Measurements from ENCODE around the gene PMVK. TPM values are rescaled to one million over a fixed set of nuclear protein-coding genes. Genes with fewer than 3 reads are reported as not detected.
"Not testable (repeated sequence)": the region's sequence is repeated elsewhere in the genome, so short reads cannot be mapped to it uniquely, and the experiment has no call there.

Gene PMVK
- total and polyA plus RNA-seq, 2 of the 8 experiments (the other 6 are each of a cell fraction or from before 2014, with no cell fraction given) = 23.8 to 26.5 TPM

- POLR2A ChIA-PET (ENCODE audit: partially characterized antibody) = interaction anchor here (1.2 kb wide), 1 partner anchor 53 kb away, joined by 3 read pairs; the partner anchor contains the start of gene PYGO2
- H4K8ac ChIP-seq (ENCODE audit: extremely low read depth, insufficient read depth, low read length); H3K56ac ChIP-seq (replicated peaks; ENCODE audit: insufficient read length, low read depth, low read length); FAIRE-seq; H4K20me1 ChIP-seq (replicated peaks in 1 of 2; ENCODE audit: control insufficient read depth in 1 of 2, insufficient read depth in 2 of 2, low read length in 2 of 2); H2BK20ac ChIP-seq (ENCODE audit: low read length); H2AFZ ChIP-seq (ENCODE audit: low read length); H3K79me2 ChIP-seq (ENCODE audit: control insufficient read depth in 1 of 2, insufficient read depth in 2 of 2, low read length in 2 of 2); H2BK120ac ChIP-seq (replicated peaks; ENCODE audit: low read depth, low read length); H3K4me1 ChIP-seq (replicated peaks in 1 of 4; ENCODE audit: control insufficient read depth in 3 of 4, insufficient read depth in 4 of 4, low read length in 3 of 4); H3K4ac ChIP-seq (replicated peaks; ENCODE audit: insufficient read length, low read depth, low read length); H3K18ac ChIP-seq (ENCODE audit: extremely low read depth, low read length); H3K4me3 ChIP-seq (ENCODE audit: extremely low read depth in 1 of 4, insufficient read depth in 2 of 4, low read depth in 3 of 4, low read length in 4 of 4); H3K23me2 ChIP-seq (ENCODE audit: low read depth, low read length); DNase-seq (ENCODE audit: low read depth in 1 of 2, low spot score in 2 of 2); H3K14ac ChIP-seq (ENCODE audit: insufficient read length); H2BK15ac ChIP-seq (ENCODE audit: low read length); H3K23ac ChIP-seq (ENCODE audit: insufficient read length); H3K36me3 ChIP-seq (ENCODE audit: control insufficient read depth in 2 of 4, insufficient read depth in 4 of 4, low read length in 3 of 4); H3K9ac ChIP-seq (replicated peaks in 1 of 4; ENCODE audit: extremely low read depth in 1 of 4, low read depth in 3 of 4, low read length in 3 of 4); H3K79me1 ChIP-seq (ENCODE audit: low read depth, low read length); H2AK5ac ChIP-seq (ENCODE audit: low read depth, low read length); H3K27me3 ChIP-seq (replicated peaks in 1 of 4; ENCODE audit: control insufficient read depth in 3 of 4, extremely low read depth in 1 of 4, insufficient read depth in 3 of 4, low read length in 3 of 4); H3K4me2 ChIP-seq (ENCODE audit: insufficient read depth in 1 of 2, low read depth in 2 of 2, low read length in 2 of 2); H2BK12ac ChIP-seq (ENCODE audit: low read depth, low read length); H3K27ac ChIP-seq (ENCODE audit: low read depth, low read length); H2BK5ac ChIP-seq (ENCODE audit: low read depth, low read length); H4K91ac ChIP-seq (replicated peaks; ENCODE audit: insufficient read length, low read length); H4K5ac ChIP-seq (ENCODE audit: insufficient read length, low read depth, low read length): not testable (repeated sequence)
- 87% methylated on average over 3 of the region's 3 CpGs; no CpG with 5 or more reads in 1 of the 2 experiments for WGBS, 2 experiments (ENCODE audit: extremely low coverage in 1 of 2, insufficient coverage in 1 of 2, insufficient read length in 1 of 2, insufficient replicate concordance in 2 of 2, low coverage in 1 of 2, low lambda C conversion rate in 2 of 2, missing lambda C conversion rate in 1 of 2)
- CTCF ChIA-PET (ENCODE audit: partially characterized antibody) = interaction anchor here (1.1 to 1.6 kb wide), 4 partner anchors 12 to 148 kb away, joined by 3 to 4 read pairs (median 3); partner anchors contain the start of gene PMVK
- peaks cover 9 to 14% of the 10 kb centered on the region in 2 experiments; a peak in 3 of 4 replicates for H3K9me3 ChIP-seq (ENCODE audit: insufficient read depth in 2 of 2, low read depth in 1 of 2, low read length in 1 of 2)
These were observed 28.4 kb downstream of the PMVK start for GRCh38 chr1:154908129-154908528.

All from H1 (cell line).